Measurements from ENCODE around the gene COX20. TPM values are rescaled to one million over a fixed set of nuclear protein-coding genes. Genes with fewer than 3 reads are reported as not detected.

The COX20 gene
- total and polyA plus RNA-seq, 2 of the 13 experiments (the other 11 are each of a cell fraction or from before 2014, with no cell fraction given): 34.4 to 95.8 TPM

DNA sequence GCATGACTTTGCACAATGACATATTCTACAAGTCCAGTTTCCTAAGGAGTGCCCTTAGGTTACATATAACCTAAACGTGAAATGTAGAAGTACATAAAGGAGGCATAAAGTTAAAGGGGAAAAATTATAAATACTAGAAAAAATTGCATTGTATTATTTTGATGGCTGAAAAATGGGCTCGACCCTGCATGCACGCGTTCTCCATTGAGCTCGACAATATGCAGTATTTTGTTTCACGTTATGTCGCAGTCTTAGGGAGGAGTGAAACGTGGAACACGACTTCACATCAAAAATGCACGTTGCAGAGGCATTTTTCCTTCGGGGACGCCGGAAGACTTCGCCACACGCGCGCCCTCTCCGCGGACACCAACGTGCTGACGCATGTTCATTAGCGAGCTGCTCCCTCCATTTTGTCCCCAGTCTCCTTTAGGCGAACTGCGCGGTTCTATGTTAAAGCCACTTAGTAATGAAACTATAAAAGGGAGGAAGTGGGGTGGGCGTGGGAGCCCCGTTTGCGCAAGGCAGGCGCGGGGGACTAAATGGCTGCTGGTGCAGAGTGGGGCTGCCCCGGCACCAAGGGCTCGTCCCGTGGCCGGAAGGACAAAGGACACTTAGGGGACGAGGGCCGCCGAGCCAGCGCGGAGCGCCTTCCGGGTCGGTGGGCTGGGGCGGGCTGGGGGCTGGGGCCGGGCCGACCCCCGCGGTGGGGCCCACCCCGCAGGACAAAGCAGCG lies 749 bp upstream of the COX20 start (continued):
- TF ChIP-seq RXRB (CRISPR knock-in tag; IDR thresholded peaks at IDR 0.05; ENCODE audit: borderline replicate concordance): peak; percentile 67
- TF ChIP-seq ZNF563 (CRISPR knock-in tag; IDR thresholded peaks at IDR 0.05): 0 out of 2 replicates have a peak, but pooled peaks have one; percentile 8
- TF ChIP-seq, protein P1, sequence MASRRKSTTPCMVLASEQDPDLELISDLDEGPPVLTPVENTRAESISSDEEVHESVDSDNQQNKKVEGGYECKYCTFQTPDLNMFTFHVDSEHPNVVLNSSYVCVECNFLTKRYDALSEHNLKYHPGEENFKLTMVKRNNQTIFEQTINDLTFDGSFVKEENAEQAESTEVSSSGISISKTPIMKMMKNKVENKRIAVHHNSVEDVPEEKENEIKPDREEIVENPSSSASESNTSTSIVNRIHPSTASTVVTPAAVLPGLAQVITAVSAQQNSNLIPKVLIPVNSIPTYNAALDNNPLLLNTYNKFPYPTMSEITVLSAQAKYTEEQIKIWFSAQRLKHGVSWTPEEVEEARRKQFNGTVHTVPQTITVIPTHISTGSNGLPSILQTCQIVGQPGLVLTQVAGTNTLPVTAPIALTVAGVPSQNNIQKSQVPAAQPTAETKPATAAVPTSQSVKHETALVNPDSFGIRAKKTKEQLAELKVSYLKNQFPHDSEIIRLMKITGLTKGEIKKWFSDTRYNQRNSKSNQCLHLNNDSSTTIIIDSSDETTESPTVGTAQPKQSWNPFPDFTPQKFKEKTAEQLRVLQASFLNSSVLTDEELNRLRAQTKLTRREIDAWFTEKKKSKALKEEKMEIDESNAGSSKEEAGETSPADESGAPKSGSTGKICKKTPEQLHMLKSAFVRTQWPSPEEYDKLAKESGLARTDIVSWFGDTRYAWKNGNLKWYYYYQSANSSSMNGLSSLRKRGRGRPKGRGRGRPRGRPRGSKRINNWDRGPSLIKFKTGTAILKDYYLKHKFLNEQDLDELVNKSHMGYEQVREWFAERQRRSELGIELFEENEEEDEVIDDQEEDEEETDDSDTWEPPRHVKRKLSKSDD (CRISPR knock-in tag; IDR thresholded peaks at IDR 0.05; ENCODE audit: low read depth): 0 out of 2 replicates have a peak, but pooled peaks have one; percentile 24
- TF ChIP-seq IKZF4 (CRISPR knock-in tag; IDR thresholded peaks at IDR 0.05; ENCODE audit: borderline replicate concordance, low read depth, not compliant biosample characterization): no peak
- TF ChIP-seq FIP1L1 (IDR thresholded peaks at IDR 0.05; ENCODE audit: borderline replicate concordance, insufficient read depth, low read depth, low read length): peak; percentile 84; the same call in 1 of the 2 replicates
- TF ChIP-seq, protein P2, sequence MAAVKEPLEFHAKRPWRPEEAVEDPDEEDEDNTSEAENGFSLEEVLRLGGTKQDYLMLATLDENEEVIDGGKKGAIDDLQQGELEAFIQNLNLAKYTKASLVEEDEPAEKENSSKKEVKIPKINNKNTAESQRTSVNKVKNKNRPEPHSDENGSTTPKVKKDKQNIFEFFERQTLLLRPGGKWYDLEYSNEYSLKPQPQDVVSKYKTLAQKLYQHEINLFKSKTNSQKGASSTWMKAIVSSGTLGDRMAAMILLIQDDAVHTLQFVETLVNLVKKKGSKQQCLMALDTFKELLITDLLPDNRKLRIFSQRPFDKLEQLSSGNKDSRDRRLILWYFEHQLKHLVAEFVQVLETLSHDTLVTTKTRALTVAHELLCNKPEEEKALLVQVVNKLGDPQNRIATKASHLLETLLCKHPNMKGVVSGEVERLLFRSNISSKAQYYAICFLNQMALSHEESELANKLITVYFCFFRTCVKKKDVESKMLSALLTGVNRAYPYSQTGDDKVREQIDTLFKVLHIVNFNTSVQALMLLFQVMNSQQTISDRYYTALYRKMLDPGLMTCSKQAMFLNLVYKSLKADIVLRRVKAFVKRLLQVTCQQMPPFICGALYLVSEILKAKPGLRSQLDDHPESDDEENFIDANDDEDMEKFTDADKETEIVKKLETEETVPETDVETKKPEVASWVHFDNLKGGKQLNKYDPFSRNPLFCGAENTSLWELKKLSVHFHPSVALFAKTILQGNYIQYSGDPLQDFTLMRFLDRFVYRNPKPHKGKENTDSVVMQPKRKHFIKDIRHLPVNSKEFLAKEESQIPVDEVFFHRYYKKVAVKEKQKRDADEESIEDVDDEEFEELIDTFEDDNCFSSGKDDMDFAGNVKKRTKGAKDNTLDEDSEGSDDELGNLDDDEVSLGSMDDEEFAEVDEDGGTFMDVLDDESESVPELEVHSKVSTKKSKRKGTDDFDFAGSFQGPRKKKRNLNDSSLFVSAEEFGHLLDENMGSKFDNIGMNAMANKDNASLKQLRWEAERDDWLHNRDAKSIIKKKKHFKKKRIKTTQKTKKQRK (IDR thresholded peaks at IDR 0.05; ENCODE audit: low read length): no peak
- no peak; the same call in 1 of the 2 replicates for TF ChIP-seq ZNF629 (CRISPR knock-in tag; conservative IDR thresholded peaks at IDR 0.05)
- TF ChIP-seq HNF4A (CRISPR knock-in tag; IDR thresholded peaks at IDR 0.05): peak; percentile 79
- peak; percentile 67; the same call in 1 of the 2 replicates for TF ChIP-seq NCOA5 (CRISPR knock-in tag; IDR thresholded peaks at IDR 0.05)
- TF ChIP-seq, protein P3, sequence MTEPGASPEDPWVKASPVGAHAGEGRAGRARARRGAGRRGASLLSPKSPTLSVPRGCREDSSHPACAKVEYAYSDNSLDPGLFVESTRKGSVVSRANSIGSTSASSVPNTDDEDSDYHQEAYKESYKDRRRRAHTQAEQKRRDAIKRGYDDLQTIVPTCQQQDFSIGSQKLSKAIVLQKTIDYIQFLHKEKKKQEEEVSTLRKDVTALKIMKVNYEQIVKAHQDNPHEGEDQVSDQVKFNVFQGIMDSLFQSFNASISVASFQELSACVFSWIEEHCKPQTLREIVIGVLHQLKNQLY (CRISPR knock-in tag; IDR thresholded peaks at IDR 0.05): no peak
- TF ChIP-seq NAIF1 (CRISPR knock-in tag; IDR thresholded peaks at IDR 0.05; ENCODE audit: borderline replicate concordance): 0 out of 2 replicates have a peak, but pooled peaks have one; percentile 17
- TF ChIP-seq, protein P4, sequence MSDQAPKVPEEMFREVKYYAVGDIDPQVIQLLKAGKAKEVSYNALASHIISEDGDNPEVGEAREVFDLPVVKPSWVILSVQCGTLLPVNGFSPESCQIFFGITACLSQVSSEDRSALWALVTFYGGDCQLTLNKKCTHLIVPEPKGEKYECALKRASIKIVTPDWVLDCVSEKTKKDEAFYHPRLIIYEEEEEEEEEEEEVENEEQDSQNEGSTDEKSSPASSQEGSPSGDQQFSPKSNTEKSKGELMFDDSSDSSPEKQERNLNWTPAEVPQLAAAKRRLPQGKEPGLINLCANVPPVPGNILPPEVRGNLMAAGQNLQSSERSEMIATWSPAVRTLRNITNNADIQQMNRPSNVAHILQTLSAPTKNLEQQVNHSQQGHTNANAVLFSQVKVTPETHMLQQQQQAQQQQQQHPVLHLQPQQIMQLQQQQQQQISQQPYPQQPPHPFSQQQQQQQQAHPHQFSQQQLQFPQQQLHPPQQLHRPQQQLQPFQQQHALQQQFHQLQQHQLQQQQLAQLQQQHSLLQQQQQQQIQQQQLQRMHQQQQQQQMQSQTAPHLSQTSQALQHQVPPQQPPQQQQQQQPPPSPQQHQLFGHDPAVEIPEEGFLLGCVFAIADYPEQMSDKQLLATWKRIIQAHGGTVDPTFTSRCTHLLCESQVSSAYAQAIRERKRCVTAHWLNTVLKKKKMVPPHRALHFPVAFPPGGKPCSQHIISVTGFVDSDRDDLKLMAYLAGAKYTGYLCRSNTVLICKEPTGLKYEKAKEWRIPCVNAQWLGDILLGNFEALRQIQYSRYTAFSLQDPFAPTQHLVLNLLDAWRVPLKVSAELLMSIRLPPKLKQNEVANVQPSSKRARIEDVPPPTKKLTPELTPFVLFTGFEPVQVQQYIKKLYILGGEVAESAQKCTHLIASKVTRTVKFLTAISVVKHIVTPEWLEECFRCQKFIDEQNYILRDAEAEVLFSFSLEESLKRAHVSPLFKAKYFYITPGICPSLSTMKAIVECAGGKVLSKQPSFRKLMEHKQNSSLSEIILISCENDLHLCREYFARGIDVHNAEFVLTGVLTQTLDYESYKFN (CRISPR knock-in tag; conservative IDR thresholded peaks at IDR 0.05): peak; percentile 87
- TF ChIP-seq, protein P5, sequence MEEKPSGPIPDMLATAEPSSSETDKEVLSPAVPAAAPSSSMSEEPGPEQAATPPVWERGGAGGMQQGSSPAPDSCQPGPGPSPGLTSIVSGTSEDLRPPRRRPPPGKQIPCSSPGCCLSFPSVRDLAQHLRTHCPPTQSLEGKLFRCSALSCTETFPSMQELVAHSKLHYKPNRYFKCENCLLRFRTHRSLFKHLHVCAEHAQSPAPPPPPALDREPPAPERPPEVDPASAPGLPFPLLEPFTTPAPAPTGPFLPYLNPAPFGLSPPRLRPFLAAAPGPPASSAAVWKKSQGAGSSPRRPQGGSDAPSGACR (CRISPR knock-in tag; IDR thresholded peaks at IDR 0.05): peak; percentile 18
- no peak for TF ChIP-seq SOX6 (IDR thresholded peaks at IDR 0.05)
- TF ChIP-seq SOX6 (CRISPR knock-in tag; IDR thresholded peaks at IDR 0.05): peak; percentile 68

Data from HepG2 (cell line).